HepG2 (cell line): Measurements from ENCODE around the gene KRTAP3-3. TPM values are rescaled to one million over a fixed set of nuclear protein-coding genes. Genes with fewer than 3 reads are reported as not detected.

ENCODE experiments used
- BCL3 ChIP-seq: sonication (generic); formaldehyde crosslinking; IDR thresholded peaks from 2 replicates; pipeline ENCODE4 v1.5.1; 2020; ENCODE audit warnings: mild to moderate bottlenecking, missing genetic modification reagents, moderate library complexity
- FOXA1 ChIP-seq, 2 experiments: fragments of 450-650 bp in 1 of 2; sonication (generic) in 1 of 2; formaldehyde crosslinking in 1 of 2; IDR thresholded peaks; 2 replicates each; pipeline versions ENCODE4 v1.4.0 to v1.6.1; 2016 to 2020; ENCODE audit warnings: missing genetic modification reagents in 1 of 2
- FOXP1 ChIP-seq, 2 experiments: fragments of 450-650 bp in 1 of 2; IDR thresholded peaks; 2 replicates each; pipeline ENCODE4 v1.6.1; 2017 to 2018; ENCODE audit warnings: antibody characterized with exemption in 1 of 2
- GMEB1 ChIP-seq: sonication (generic); formaldehyde crosslinking; IDR thresholded peaks from 2 replicates; pipeline ENCODE4 v1.5.1; 2020; ENCODE audit warnings: missing genetic modification reagents, mild to moderate bottlenecking, borderline replicate concordance
- RCOR2 ChIP-seq: IDR thresholded peaks from 2 replicates; pipeline ENCODE4 v1.6.1; 2016; ENCODE audit warnings: missing biosample characterization, missing genetic modification reagents
- ZNF230 ChIP-seq: sonication (generic); formaldehyde crosslinking; IDR thresholded peaks from 2 replicates; pipeline ENCODE4 v1.4.0; 2020; ENCODE audit warnings: mild to moderate bottlenecking, missing genetic modification reagents
- ZNF292 ChIP-seq: sonication (generic); formaldehyde crosslinking; IDR thresholded peaks from 2 replicates; pipeline ENCODE4 v1.8.1; 2022; ENCODE audit warnings: mild to moderate bottlenecking, low read depth, missing genetic modification reagents, borderline replicate concordance
- ZNF318 ChIP-seq: sonication (generic); formaldehyde crosslinking; IDR thresholded peaks from 2 replicates; pipeline ENCODE4 v1.4.0; 2020; ENCODE audit warnings: mild to moderate bottlenecking, missing genetic modification reagents
- ZNF33A ChIP-seq: sonication (generic); formaldehyde crosslinking; IDR thresholded peaks from 2 replicates; pipeline ENCODE4 v1.5.1; 2020; ENCODE audit warnings: missing genetic modification reagents, mild to moderate bottlenecking, moderate library complexity, borderline replicate concordance
- ZNF468 ChIP-seq: sonication (generic); formaldehyde crosslinking; IDR thresholded peaks from 2 replicates; pipeline ENCODE4 v1.8.0; 2022; ENCODE audit warnings: mild to moderate bottlenecking, moderate library complexity, missing genetic modification reagents
- ZNF512B ChIP-seq: sonication (generic); formaldehyde crosslinking; IDR thresholded peaks from 2 replicates; pipeline ENCODE4 v1.5.1; 2020; ENCODE audit warnings: missing genetic modification reagents, mild to moderate bottlenecking, borderline replicate concordance
- ZNF710 ChIP-seq: sonication (generic); formaldehyde crosslinking; IDR thresholded peaks from 2 replicates; pipeline ENCODE4 v1.5.0; 2020; ENCODE audit warnings: mild to moderate bottlenecking, missing genetic modification reagents, borderline replicate concordance
- polyA plus RNA-seq, 8 experiments: library from polyadenylated mRNA; depleted of rRNA in 3 of 8; stranded (reverse) in 7 of 8; unstranded in 1 of 8; fragments of >200 nt; fragmentation: Illumina TruSeq in 4 of 8; extraction: Trizol in 4 of 8; gene quantifications; 2 replicates each; pipeline versions ENCODE4 v1.2.1 to v1.2.3, GENCODE V29; 2011 to 2016; ENCODE audit warnings: low read depth in 4 of 8, missing spikeins in 1 of 8, mixed read lengths in 1 of 8; ENCODE audit not compliant: insufficient read depth in 1 of 8
- total RNA-seq, 5 experiments: library from RNA; depleted of rRNA; stranded (reverse); fragments of >200 nt; fragmentation: Illumina TruSeq; extraction: Trizol; gene quantifications; 2 replicates each; pipeline ENCODE4 v1.2.3, GENCODE V29; 2016; ENCODE audit warnings: low read depth in 1 of 5

Gene KRTAP3-3
- total and polyA plus RNA-seq, 2 of the 13 experiments (the other 11 are each of a cell fraction or from before 2014, with no cell fraction given): not detected

GRCh38 chr17:40949418-40949817 lies 44.5 kb downstream of the KRTAP3-3 start (continued):
- TF ChIP-seq ZNF318 (CRISPR knock-in tag) (no peak), ZNF33A (CRISPR knock-in tag) (no peak), ZNF292 (CRISPR knock-in tag) (0 out of 2 replicates have a peak, but pooled peaks have one; percentile 43), ZNF468 (CRISPR knock-in tag) (no peak), ZNF710 (CRISPR knock-in tag) (no peak), FOXA1 (IDR thresholded peaks at IDR 0.05) (no peak), FOXA1 (CRISPR knock-in tag; IDR thresholded peaks at IDR 0.05) (peak; percentile 76), ZNF230 (no peak), RCOR2 (no peak), ZNF512B (CRISPR knock-in tag) (no peak), BCL3 (CRISPR knock-in tag) (no peak), FOXP1 (IDR thresholded peaks at IDR 0.05) (no peak), FOXP1 (CRISPR knock-in tag; IDR thresholded peaks at IDR 0.05) (peak; percentile 71), GMEB1 (no peak)
